Measurements from ENCODE around the gene GNL3. TPM values are rescaled to one million over a fixed set of nuclear protein-coding genes. Genes with fewer than 3 reads are reported as not detected.
A peak's percentile ranks its signal among the peaks of the same experiment; 100 is the strongest.

The GNL3 gene
- total RNA-seq, 1 experiment from 2014 or later: 88.9 TPM

- in situ Hi-C loops (cut with HindIII; ENCODE audit: low pct_unique_long_range_greater_than_20kb, low sequenced_read_pairs): no loop called here
- Histone ChIP-seq H3K4me3 (ENCODE audit: low read depth in 2 of 2, low read length in 2 of 2) (no peak overlapping the region), H3K27me3 (ENCODE audit: control insufficient read depth, insufficient read depth, low read length) (no peaks in the 10 kb centered on the region), H3K4me1 (ENCODE audit: control insufficient read depth, insufficient read depth, low read length) (no peaks in the 10 kb centered on the region), H3K27ac (ENCODE audit: low read length) (no peak overlapping the region), H3K36me3 (ENCODE audit: control insufficient read depth, insufficient read depth, low read length) (peaks cover 4% of the 10 kb centered on the region), H3K9me3 (ENCODE audit: control insufficient read depth, insufficient read depth, low read depth, low read length) (no peaks in the 10 kb centered on the region)
- BruUV-seq (replicated peaks): no TSS peak
- ATAC-seq: no peak
- CTCF ChIA-PET: no interaction called here
- intact Hi-C loops (cut with micrococcal nuclease; ENCODE audit: unreplicated experiment): no loop called here
- POLR2A ChIA-PET: no interaction called here
- TF ChIP-seq TCF7L2 (IDR thresholded peaks at IDR 0.05; ENCODE audit: low read depth, low read length): no peak
- no peak for TF ChIP-seq SIN3A (IDR thresholded peaks at IDR 0.05; ENCODE audit: borderline replicate concordance, insufficient read depth, low read depth, low read length)
- no peak for TF ChIP-seq POLR2AphosphoS5 (IDR thresholded peaks at IDR 0.05; ENCODE audit: low read depth, low read length)
- no peak for TF ChIP-seq REST (IDR thresholded peaks at IDR 0.05; ENCODE audit: insufficient read depth in 1 of 2, low read depth in 2 of 2, low read length in 1 of 2)
- TF ChIP-seq CTCF (IDR thresholded peaks at IDR 0.05): no peak
- DNase-seq (ENCODE audit: low read depth, low spot score): no peak
Measured at GRCh38 chr3:52663098-52663497, 22.7 kb upstream of the GNL3 start.

GRCh38 chr3:52670621-52671521 lies 15.0 kb upstream of the GNL3 start:
- ChIA-PET CTCF (no interaction called here), POLR2A (interaction anchor here (0.6 kb wide), 1 partner anchor 13 kb away, joined by 3 read pairs; no protein-coding TSS in a partner anchor)
- intact Hi-C loops (cut with micrococcal nuclease; ENCODE audit: unreplicated experiment) (no loop called here), in situ Hi-C loops (cut with HindIII; ENCODE audit: low pct_unique_long_range_greater_than_20kb, low sequenced_read_pairs) (no loop called here)
- ATAC-seq (peak; percentile 99), DNase-seq (ENCODE audit: low read depth, low spot score) (peak; percentile 92)
- Histone ChIP-seq H3K27me3 (ENCODE audit: control insufficient read depth, insufficient read depth, low read length) (no peaks in the 10 kb centered on the region), H3K4me1 (ENCODE audit: control insufficient read depth, insufficient read depth, low read length) (peaks cover 25% of the 10 kb centered on the region), H3K4me3 (ENCODE audit: low read depth in 2 of 2, low read length in 2 of 2) (peak overlapping the region in 1 of 2 experiments; percentile 15; a peak in 1 of 4 replicates), H3K27ac (ENCODE audit: low read length) (peak overlapping the region; percentile 80), H3K36me3 (ENCODE audit: control insufficient read depth, insufficient read depth, low read length) (peaks cover 6% of the 10 kb centered on the region), H3K9me3 (ENCODE audit: control insufficient read depth, insufficient read depth, low read depth, low read length) (no peaks in the 10 kb centered on the region)
- TF ChIP-seq TCF7L2 (IDR thresholded peaks at IDR 0.05; ENCODE audit: low read depth, low read length) (no peak), SIN3A (IDR thresholded peaks at IDR 0.05; ENCODE audit: borderline replicate concordance, insufficient read depth, low read depth, low read length) (no peak), CTCF (IDR thresholded peaks at IDR 0.05) (no peak), POLR2AphosphoS5 (IDR thresholded peaks at IDR 0.05; ENCODE audit: low read depth, low read length) (no peak), REST (IDR thresholded peaks at IDR 0.05; ENCODE audit: insufficient read depth in 1 of 2, low read depth in 2 of 2, low read length in 1 of 2) (no peak)
- BruUV-seq (replicated peaks): TSS peak; percentile 17
